HepG2 (cell line): ENCODE data around the gene BRCA1. TPM values are rescaled to one million over a fixed set of nuclear protein-coding genes. Genes with fewer than 3 reads are reported as not detected.

Experiments used
- BRD4 ChIP-seq: sonication (generic); formaldehyde crosslinking; IDR thresholded peaks from 2 replicates; pipeline ENCODE4 v1.4.0; 2020; ENCODE audit warnings: missing genetic modification reagents
- EZH2 ChIP-seq: conservative IDR thresholded peaks from 2 replicates; pipeline ENCODE4 v1.6.1; 2012; ENCODE audit warnings: mild to moderate bottlenecking, low read depth, low read length, moderate library complexity
- HIVEP1 ChIP-seq: sonication (generic); formaldehyde crosslinking; IDR thresholded peaks from 2 replicates; pipeline ENCODE4 v1.4.0; 2020; ENCODE audit warnings: mild to moderate bottlenecking, missing genetic modification reagents
- MAFK ChIP-seq, 2 experiments: IDR thresholded peaks in 1 of 2; conservative IDR thresholded peaks in 1 of 2; 2 replicates each; pipeline ENCODE4 v1.6.1; 2011; ENCODE audit warnings: improper control_type of control experiment in 2 of 2, low read length in 2 of 2
- NFIB ChIP-seq: sonication (generic); formaldehyde crosslinking; IDR thresholded peaks from 2 replicates; pipeline ENCODE4 v1.9.0; 2021; ENCODE audit warnings: missing genetic modification reagents, mild to moderate bottlenecking, borderline replicate concordance
- PHF5A ChIP-seq: IDR thresholded peaks from one replicate; pipeline ENCODE4 v1.6.1; 2018; ENCODE audit warnings: low read depth, missing genetic modification reagents; ENCODE audit not compliant: unreplicated experiment
- RCOR2 ChIP-seq: IDR thresholded peaks from 2 replicates; pipeline ENCODE4 v1.6.1; 2016; ENCODE audit warnings: missing biosample characterization, missing genetic modification reagents
- RFX5 ChIP-seq: IDR thresholded peaks from 2 replicates; pipeline ENCODE4 v1.6.1; 2011; ENCODE audit warnings: low read depth, low read length, improper control_type of control experiment
- SKI ChIP-seq: fragments of 450-650 bp; IDR thresholded peaks from one replicate; pipeline ENCODE4 v1.6.1; 2018; ENCODE audit warnings: mild to moderate bottlenecking; ENCODE audit not compliant: partially characterized antibody
- TBL1XR1 ChIP-seq: fragments of 150-350 bp; IDR thresholded peaks from 2 replicates; pipeline ENCODE4 v1.6.1; 2014; ENCODE audit warnings: borderline replicate concordance, low read length; ENCODE audit not compliant: partially characterized antibody
- ZNF224 ChIP-seq: sonication (generic); formaldehyde crosslinking; IDR thresholded peaks from 2 replicates; pipeline ENCODE4 v1.5.0; 2020; ENCODE audit warnings: mild to moderate bottlenecking, missing genetic modification reagents
- ZNF256 ChIP-seq: sonication (generic); formaldehyde crosslinking; conservative IDR thresholded peaks from 2 replicates; pipeline ENCODE4 v1.4.0; 2020; ENCODE audit warnings: missing genetic modification reagents
- ZNF510 ChIP-seq: sonication (generic); formaldehyde crosslinking; IDR thresholded peaks from 2 replicates; pipeline ENCODE4 v1.4.0; 2020; ENCODE audit warnings: low read depth, mild to moderate bottlenecking, missing genetic modification reagents
- ZNF720 ChIP-seq: sonication (generic); formaldehyde crosslinking; IDR thresholded peaks from 2 replicates; pipeline ENCODE4 v1.4.0; 2020; ENCODE audit warnings: missing genetic modification reagents
- ZSCAN31 ChIP-seq: sonication (generic); formaldehyde crosslinking; IDR thresholded peaks from 2 replicates; pipeline ENCODE4 v1.5.0; 2020; ENCODE audit warnings: low read depth, mild to moderate bottlenecking, missing genetic modification reagents
- polyA plus RNA-seq, 8 experiments: library from polyadenylated mRNA; depleted of rRNA in 3 of 8; stranded (reverse) in 7 of 8; unstranded in 1 of 8; fragments of >200 nt; fragmentation: Illumina TruSeq in 4 of 8; extraction: Trizol in 4 of 8; gene quantifications; 2 replicates each; pipeline versions ENCODE4 v1.2.1 to v1.2.3, GENCODE V29; 2011 to 2016; ENCODE audit warnings: low read depth in 4 of 8, missing spikeins in 1 of 8, mixed read lengths in 1 of 8; ENCODE audit not compliant: insufficient read depth in 1 of 8
- total RNA-seq, 5 experiments: library from RNA; depleted of rRNA; stranded (reverse); fragments of >200 nt; fragmentation: Illumina TruSeq; extraction: Trizol; gene quantifications; 2 replicates each; pipeline ENCODE4 v1.2.3, GENCODE V29; 2016; ENCODE audit warnings: low read depth in 1 of 5
- TF ChIP-seq, protein P1 (sequence below): sonication (generic); formaldehyde crosslinking; IDR thresholded peaks from one replicate; pipeline ENCODE4 v1.5.1; 2020; ENCODE audit warnings: mild to moderate bottlenecking, missing genetic modification reagents; ENCODE audit errors: not compliant biosample characterization
- TF ChIP-seq, protein P2 (sequence below): sonication (generic); formaldehyde crosslinking; IDR thresholded peaks from 2 replicates; pipeline ENCODE4 v1.8.1; 2022; ENCODE audit warnings: mild to moderate bottlenecking, missing genetic modification reagents
- TF ChIP-seq, protein P3 (sequence below): conservative IDR thresholded peaks from 2 replicates; pipeline ENCODE4 v1.6.1; 2018; ENCODE audit warnings: missing genetic modification reagents

The BRCA1 gene
- total and polyA plus RNA-seq, 2 of the 13 experiments (the other 11 are each of a cell fraction or from before 2014, with no cell fraction given), result 13.3 to 37.5 TPM

DNA sequence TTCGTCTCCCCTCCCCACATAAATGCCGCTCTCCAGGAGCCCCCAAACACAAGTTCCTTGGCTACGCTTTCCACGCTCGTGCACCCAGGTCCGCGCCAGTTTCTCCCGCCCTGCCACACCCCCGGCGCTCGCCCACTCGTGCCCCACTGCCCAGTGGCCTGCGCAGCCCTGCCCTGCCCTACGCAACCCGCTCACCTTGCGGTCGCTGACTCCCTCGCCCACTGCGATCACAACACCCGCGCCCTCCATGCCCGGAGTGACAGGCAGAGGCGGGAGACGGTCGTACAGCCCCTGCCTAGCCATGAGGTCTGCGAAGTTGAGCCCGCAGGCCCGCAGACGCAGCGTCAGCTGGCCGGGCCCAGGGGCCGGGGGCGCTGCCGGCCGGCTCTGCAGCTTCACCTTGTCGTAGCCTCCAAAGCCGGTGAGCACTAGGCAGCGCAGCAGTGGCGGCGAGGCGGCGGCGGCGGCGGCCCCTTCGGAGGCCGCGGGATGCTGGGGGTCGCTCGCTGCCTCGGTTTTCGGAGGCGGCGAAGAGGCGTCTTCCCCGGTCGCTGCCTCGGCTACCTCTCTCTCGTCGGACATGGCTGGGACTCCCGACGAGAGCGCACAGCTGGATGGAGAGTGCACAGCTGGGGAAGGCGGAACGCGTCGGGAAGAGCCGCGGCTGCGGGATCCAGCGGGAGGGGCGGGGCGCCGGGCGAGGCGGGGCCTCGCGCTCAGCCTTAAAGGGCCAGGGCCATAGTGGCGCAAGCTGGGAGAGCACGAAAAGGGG is 103.2 kb downstream of the BRCA1 start, which contains the start of gene VAT1 (continued):
- TF ChIP-seq ZNF510 (CRISPR knock-in tag) (peak; percentile 30; the same call in 1 of the 2 replicates), TBL1XR1 (no peak), NFIB (CRISPR knock-in tag) (no peak), ZSCAN31 (CRISPR knock-in tag) (peak; percentile 89; the same call in 1 of the 2 replicates), BRD4 (CRISPR knock-in tag) (peak; percentile 91), MAFK (conservative IDR thresholded peaks at IDR 0.05 in 1 of 2, IDR thresholded peaks at IDR 0.05 in 1 of 2; ENCODE audit: low read length in 2 of 2) (no peak), ZNF224 (CRISPR knock-in tag) (peak; percentile 85; the same call in 1 of the 2 replicates), SKI (no peak), RFX5 (no peak), ZNF256 (CRISPR knock-in tag) (peak; percentile 84; the same call in 1 of the 2 replicates), ZNF720 (CRISPR knock-in tag) (no peak), RCOR2 (no peak), EZH2 (no peak), HIVEP1 (CRISPR knock-in tag) (0 out of 2 replicates have a peak, but pooled peaks have one; percentile 55), PHF5A (no peak)
- TF ChIP-seq, protein P1, sequence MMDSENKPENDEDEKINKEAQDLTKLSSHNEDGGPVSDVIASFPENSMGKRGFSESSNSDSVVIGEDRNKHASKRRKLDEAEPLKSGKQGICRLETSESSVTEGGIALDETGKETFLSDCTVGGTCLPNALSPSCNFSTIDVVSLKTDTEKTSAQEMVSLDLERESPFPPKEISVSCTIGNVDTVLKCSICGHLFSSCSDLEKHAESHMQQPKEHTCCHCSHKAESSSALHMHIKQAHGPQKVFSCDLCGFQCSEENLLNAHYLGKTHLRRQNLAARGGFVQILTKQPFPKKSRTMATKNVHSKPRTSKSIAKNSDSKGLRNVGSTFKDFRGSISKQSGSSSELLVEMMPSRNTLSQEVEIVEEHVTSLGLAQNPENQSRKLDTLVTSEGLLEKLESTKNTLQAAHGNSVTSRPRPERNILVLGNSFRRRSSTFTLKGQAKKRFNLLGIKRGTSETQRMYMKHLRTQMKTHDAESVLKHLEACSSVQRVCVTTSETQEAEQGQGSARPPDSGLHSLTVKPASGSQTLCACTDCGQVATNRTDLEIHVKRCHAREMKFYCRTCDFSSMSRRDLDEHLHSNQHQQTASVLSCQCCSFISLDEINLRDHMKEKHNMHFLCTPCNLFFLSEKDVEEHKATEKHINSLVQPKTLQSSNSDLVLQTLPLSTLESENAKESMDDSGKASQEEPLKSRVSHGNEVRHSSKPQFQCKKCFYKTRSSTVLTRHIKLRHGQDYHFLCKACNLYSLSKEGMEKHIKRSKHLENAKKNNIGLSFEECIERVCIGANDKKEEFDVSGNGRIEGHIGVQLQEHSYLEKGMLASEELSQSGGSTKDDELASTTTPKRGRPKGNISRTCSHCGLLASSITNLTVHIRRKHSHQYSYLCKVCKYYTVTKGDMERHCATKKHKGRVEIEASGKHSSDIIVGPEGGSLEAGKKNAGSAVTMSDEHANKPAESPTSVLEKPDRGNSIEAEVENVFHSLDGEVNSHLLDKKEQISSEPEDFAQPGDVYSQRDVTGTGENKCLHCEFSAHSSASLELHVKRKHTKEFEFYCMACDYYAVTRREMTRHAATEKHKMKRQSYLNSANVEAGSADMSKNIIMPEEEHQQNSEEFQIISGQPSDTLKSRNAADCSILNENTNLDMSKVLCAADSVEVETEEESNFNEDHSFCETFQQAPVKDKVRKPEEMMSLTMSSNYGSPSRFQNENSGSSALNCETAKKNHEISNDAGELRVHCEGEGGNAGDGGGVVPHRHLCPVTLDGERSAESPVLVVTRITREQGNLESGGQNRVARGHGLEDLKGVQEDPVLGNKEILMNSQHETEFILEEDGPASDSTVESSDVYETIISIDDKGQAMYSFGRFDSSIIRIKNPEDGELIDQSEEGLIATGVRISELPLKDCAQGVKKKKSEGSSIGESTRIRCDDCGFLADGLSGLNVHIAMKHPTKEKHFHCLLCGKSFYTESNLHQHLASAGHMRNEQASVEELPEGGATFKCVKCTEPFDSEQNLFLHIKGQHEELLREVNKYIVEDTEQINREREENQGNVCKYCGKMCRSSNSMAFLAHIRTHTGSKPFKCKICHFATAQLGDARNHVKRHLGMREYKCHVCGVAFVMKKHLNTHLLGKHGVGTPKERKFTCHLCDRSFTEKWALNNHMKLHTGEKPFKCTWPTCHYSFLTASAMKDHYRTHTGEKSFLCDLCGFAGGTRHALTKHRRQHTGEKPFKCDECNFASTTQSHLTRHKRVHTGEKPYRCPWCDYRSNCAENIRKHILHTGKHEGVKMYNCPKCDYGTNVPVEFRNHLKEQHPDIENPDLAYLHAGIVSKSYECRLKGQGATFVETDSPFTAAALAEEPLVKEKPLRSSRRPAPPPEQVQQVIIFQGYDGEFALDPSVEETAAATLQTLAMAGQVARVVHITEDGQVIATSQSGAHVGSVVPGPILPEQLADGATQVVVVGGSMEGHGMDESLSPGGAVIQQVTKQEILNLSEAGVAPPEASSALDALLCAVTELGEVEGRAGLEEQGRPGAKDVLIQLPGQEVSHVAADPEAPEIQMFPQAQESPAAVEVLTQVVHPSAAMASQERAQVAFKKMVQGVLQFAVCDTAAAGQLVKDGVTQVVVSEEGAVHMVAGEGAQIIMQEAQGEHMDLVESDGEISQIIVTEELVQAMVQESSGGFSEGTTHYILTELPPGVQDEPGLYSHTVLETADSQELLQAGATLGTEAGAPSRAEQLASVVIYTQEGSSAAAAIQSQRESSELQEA (CRISPR knock-in tag), result peak; percentile 98
- TF ChIP-seq, protein P2, sequence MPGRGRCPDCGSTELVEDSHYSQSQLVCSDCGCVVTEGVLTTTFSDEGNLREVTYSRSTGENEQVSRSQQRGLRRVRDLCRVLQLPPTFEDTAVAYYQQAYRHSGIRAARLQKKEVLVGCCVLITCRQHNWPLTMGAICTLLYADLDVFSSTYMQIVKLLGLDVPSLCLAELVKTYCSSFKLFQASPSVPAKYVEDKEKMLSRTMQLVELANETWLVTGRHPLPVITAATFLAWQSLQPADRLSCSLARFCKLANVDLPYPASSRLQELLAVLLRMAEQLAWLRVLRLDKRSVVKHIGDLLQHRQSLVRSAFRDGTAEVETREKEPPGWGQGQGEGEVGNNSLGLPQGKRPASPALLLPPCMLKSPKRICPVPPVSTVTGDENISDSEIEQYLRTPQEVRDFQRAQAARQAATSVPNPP (CRISPR knock-in tag), result no peak
- TF ChIP-seq, protein P3, sequence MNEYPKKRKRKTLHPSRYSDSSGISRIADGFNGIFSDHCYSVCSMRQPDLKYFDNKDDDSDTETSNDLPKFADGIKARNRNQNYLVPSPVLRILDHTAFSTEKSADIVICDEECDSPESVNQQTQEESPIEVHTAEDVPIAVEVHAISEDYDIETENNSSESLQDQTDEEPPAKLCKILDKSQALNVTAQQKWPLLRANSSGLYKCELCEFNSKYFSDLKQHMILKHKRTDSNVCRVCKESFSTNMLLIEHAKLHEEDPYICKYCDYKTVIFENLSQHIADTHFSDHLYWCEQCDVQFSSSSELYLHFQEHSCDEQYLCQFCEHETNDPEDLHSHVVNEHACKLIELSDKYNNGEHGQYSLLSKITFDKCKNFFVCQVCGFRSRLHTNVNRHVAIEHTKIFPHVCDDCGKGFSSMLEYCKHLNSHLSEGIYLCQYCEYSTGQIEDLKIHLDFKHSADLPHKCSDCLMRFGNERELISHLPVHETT (CRISPR knock-in tag), result peak; percentile 79
